ENCODE results near the gene SEPTIN6.
A peak's percentile ranks its signal among the peaks of the same experiment; 100 is the strongest.

SEPTIN6 gene

DNA sequence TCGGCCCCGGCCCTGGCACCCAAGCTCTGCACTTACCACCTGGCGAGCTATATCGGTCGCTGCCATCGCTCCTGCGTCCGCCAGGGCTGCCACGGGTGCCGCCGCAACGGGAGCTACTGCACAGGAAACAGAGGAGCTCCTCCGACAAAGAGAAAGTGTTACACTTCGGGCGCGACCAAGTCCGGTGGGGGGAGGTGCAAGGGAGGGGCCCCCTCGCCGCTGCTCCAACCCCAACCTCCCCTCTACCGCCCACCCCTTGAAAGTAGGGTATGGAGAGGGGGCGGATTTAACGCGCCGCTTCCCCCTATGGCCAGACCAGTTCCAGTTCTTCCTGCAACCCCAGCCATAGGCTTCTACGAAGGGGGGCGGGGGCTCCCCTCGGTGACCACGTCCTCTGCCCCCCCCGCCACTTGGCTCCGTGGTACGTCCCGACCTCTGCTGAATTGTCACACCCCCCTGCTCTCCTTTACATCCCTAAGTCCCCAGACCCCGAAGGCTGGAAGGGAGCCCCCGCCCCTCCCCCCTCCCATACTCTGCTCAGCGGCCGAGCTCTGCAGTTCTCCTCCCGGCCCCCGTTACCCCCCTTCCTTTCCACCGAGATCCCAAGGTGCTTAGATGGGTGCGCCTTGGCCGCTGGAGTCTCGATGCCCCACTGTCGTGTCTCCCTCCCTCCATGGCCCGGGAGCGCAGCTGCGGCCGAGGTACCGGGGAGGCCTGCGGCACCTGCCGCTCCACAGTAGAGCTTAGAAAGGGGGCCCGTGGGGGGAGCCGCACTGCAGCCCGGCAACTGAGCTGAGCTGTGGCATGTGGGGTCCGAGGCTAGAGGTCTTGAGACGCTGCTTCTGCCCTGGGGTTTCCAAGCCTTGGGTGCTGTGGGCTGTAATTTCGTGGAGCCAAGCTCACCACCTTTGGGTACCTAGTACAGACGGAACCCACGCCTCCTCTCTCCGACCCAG is at the start of gene SEPTIN6:
TSS of gene SEPTIN6 (minus strand) at position 129 of the 956 bp plus-strand sequence. CDS start at position 66, 63 bp downstream.
- peak; percentile 37 for DNase-seq

DNA sequence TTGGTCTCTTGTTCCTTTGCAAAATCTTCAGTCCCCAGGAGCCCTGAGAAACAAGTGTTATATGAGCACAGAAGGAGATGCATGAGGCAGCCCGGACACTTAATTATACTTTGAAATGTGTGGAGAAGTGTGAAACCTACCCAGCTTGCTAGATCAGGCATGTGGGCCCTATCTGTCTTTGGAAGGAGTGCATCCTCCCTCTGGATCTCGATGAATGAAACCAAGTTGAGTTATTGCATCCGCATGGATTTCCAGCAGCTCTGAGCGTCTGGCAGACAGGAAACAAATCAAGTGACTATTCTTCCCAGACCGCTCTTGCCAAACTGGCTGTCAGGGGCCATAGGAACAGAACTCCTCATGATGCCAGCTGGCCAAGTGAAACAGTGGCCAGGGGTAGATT is 45.8 kb upstream of the SEPTIN6 start:
- no peak for DNase-seq

DNA sequence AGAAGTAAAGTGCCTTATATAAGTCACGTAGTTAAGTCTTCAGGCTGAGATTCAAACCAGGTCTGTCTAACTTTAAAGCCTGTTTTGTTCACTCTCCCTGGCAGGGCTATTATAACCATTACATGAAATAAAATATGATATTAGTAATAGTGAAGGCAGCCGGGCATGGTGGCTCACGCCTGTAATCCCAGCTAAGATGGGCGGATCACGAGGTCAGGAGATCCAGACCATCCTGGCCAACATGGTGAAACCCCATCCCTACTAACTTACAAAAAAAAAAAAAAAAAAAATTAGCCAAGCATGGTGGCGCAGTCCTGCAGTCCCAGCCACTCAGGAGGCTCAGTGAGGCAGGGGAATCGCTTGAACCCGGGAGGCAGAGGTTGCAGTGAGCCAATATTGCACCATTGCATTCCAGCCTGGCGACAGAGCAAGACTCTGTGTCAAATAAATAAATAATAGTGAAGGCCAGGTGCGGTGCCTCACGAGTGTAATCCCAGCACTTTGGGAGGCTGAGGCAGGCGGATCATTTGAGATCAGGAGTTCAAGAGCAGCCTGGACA is 43.3 kb upstream of the SEPTIN6 start:
- DNase-seq: no peak

DNA sequence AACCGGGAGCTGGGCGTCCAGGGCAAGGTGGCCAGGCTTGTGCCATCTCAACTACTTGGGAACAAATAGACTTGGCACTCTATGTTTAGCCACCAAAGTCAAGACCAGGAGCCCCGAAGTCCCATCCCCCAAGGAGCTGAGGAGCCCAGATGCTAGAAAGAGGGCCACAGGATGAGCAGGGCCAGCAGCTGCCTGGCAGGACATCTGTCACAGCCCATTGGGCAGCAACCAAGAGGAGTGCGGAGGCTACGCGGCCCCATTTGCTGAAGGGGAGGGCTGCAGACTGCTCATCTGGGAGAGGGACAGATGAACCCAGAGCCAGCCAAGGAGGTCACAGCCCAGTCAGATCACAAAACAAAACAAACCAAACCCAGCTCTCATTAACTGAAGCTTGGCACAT is 42.5 kb upstream of the SEPTIN6 start:
- no peak for DNase-seq

DNA sequence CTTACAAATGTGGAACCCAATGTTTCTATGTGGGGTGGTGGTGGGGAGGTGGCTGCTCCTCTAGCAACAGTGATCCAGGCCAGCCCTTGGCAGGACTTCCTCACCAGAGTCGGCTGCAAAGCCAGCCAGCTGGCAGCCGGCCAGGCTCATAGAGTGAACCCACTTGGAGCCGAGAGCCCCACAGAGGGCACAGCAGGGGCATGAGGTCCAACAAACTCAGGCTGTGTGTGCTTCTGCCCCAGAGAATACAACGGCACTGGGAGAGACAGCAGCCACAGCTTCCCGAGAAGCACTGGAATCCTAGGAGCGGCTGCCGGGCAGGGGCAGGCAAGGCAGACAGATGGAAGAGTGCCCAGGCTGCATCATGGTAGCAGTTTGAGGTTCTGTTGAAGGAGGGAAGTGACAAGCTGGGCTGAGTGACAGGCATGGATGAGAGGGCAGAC is 42.0 kb upstream of the SEPTIN6 start:
- peak; percentile 86 for DNase-seq

DNA sequence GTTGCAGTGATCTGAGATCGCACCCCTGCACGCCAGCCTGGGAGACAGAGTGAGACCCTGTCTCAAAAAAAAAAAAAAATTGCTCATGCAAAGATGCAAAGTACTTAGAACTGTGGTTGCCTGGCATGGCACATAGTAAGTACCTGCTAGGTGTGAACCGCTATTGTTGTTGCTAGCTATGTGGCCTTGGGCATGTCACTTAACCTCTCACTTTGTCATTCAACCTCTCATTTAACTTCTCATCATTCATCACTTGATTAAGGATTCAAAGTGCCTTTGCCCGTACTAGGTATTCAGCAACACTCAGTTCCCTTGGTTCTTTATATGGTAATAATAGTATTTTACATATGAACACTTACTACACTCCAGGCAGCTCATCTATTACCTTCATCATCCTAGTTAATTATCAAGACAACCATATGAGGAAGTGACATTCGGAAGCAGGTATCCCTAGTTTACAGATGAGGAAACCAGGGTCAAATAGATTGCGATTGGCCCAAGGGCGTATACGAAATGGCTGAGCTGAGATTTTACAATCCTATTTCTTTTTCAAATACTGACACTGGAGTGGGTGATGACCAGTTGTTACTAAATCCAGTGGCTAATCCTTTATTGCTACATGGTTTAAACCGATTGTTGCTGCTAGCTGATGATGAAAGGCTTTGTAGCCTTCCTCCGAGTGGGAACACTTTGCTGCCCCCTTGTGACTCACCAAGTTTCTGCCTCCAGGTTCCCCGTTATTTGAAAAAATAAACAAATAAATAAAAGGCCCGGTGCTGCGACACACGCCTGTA is 36.6 kb upstream of the SEPTIN6 start:
- DNase-seq: peak; percentile 26

DNA sequence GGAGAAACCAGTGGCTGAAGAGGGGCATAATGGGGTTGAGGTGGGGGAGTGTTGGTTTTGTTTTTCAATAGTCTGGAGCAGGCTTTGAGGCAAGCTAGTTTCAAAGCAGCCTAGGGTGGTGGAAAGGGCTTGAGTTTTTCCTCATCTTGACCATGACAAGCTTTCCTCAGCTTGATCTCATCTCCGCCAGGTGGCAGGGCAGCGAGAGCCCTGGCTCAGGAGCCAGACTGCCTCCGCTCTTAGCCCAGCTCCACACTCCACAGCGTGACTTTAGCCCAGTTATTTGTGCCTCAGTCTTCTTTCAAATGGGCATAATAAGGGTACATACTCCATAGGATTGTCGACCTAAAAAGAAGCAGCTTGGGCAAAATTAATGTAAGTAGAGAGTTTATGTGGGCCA is 35.5 kb upstream of the SEPTIN6 start:
- DNase-seq: no peak

DNA sequence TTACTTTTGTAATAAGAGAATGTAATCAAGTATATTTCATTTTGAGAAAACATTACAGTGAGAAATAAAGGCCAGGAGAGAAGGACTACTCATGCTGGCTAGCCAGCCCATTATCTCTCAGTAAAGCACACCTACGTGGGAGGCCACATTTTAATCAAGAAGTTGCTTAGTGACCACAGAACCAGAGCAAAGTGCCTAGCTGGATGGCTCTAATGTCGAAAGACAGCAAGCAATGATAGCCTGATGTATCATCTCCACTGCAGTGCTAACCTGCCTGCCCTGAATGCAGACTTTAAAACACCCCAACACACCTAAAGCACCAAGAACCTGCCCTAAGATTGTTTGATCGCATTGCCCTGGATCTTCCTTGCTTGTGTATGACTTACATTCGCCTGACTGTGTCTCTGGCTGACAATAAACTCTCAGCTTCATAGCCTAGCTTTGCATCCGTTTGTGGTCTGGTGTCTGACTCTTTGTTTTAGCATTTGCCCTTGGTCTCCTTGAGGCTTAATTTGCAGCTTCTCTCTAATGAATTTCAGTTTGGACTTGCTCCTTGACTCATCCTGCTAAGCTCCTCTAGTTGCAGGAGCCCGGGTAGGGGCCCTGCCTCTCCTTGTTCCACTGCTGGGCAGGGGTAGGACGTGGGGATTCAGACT is 34.1 kb upstream of the SEPTIN6 start:
- no peak for DNase-seq

DNA sequence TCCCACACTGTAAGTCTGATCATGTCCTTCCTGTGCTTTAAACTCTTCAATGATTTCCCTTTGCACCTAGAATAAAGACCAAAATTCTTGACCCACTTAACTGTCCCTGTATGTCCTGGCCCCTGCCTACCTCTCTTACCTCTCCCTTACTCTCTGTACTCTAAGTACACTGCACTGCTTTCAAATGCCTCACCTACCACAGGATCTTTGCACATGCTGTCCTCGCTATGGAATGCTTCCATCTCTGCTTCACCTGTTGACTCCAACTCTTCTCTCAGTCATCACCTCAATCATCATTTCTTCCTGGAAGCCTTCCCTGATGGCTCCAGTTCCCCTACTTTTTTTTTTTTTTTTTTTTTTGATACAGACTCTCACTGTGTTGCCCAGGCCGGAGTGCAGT is 29.0 kb upstream of the SEPTIN6 start:
- DNase-seq: no peak

DNA sequence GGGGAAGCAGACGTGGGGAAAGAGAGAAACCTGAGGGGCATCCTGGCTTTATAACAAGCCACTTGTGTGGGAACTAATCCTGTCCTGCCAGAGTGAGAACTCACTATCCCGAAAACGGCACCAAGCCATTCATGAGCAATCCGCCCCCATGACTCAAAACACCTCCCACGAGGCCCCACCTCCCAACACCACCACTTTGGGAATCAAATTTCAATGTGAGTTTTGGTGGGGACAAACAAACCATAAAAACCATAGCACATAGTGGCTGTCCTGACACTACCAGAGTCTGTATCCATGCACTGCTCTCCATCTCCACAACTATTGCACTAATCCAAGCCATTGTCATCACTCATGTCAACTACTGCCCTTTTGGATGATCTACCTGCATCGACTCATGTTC is 28.5 kb upstream of the SEPTIN6 start:
- no peak for DNase-seq

DNA sequence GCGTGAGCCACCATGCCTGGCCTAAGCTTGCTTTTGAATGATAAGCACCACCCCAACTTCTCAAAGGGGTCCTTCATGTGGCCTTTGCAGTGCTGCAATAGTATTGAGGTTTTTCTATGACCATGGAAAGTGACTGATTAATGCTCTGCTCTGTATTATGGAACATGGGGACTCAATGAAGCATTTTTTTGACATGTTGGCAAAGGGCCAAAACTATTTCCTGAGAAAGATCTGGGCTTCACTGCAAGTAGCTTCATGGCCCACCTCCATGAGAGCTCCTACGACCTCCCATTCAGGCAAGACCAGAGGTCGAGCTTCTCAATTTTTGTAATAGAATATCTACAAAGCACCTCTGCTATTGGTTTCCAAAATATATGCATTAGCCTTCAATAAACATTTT is 16.7 kb upstream of the SEPTIN6 start:
- no peak for DNase-seq

DNA sequence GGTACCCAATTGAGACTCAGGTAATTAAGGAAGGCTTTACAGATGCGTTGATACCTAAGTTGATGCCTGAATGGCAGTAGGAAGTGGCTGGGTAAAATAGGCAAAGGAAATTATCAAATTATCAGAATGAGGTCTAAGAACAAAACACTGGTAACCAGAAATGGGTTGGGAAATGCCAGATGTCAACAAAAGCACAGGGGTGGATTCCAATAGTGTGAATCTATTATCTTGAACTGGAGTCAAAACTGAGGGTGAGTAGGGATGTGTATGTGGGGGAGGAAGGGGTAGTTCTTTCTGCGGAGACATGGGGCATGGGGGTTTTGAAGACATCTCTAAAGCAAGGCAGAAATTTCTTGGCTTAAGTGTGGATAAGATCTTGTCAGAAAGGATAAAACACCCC is 16.0 kb upstream of the SEPTIN6 start:
- DNase-seq: no peak

DNA sequence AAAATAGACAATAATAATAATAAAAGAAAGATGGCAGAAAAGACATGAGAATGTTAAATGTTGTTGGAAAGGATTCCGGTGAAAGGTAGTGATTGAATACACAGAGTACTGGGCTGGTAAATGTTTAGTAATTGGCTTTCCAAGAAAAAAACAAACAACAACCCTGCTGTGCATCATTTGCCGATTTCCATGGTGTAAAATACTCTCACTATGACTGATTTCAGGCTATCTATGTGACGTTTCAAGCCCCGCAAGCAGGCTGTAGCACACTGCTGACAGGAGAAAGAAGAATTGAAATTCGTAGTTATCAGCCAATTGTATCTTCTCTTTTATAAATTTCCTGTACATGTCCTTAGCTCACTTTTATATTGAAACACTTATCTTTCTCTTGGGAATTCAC is 13.6 kb upstream of the SEPTIN6 start:
- DNase-seq: no peak

DNA sequence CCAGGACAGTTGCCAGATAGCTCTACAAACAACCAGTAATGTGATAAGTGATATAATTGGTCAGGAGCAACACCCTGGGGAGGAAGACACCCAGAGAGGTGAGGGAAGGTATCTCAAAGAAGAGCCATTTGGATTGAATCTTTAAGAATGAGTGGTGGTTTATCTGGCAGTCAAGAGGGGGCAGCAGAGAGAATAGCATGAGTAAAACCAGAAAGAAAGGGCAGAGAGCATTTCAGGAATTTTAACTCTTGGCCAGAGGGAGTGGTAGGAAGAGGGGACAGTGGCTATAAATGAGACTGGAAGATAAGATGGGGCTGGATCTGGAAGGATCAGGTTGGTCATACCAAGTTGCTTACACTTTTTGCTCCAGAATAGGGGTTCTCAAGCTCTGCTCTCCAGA is 5.9 kb upstream of the SEPTIN6 start:
- DNase-seq: peak; percentile 2

DNA sequence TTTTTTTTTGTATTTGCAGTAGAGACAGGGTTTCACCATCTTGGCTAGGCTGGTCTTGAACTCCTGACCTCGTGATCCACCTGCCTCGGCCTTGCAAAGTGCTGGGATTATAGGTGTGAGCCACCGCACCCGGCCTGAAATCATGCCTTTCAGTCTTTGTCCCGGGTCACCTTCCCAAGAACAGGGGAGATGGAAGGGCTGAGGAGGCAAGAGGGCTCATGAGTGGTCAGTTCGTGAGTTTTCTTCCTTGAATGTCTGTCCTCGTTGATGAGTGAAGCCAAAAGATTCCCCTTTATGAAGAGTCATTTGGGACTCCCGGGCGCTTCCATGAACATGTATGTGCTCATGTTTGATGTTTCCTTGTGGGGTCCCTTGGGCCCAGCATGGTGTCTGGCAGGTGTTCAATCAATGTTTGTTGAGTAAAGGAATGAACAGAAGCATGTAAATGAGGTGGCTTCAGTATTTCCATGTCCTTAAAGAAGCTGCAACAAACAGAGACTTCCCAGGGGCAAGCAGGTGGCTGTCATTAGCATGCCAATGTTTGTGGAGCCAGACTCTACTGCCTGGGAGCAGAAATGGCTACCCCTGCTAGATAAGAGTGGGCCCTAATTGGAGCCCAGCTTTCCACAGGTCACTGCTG is 3.4 kb upstream of the SEPTIN6 start:
- no peak for DNase-seq

DNA sequence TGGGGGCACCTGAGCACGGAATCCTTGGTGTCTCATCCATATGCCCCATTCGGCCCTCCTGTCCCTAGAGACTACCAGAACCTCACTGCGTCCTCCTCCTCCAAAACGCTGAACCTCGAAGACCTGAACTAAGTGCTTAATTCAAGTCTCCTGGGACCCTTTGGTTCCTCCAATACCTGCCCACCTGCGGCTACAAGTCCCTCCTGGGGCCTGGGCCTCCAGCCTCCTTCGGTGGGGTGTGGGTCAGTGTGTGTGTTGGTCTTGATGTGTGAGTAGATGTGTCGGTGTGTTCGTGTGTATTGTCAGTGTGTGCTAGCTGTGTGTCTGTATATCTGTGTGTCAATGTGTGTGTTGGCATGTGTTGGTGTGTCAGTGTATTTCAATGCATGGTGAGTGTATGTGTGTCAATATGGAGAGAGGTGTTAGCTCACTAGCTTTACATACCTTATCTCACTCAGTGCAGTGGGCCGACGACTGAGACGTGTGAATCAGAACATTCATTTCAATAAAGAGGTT is 2.6 kb upstream of the SEPTIN6 start:
- DNase-seq: no peak

DNA sequence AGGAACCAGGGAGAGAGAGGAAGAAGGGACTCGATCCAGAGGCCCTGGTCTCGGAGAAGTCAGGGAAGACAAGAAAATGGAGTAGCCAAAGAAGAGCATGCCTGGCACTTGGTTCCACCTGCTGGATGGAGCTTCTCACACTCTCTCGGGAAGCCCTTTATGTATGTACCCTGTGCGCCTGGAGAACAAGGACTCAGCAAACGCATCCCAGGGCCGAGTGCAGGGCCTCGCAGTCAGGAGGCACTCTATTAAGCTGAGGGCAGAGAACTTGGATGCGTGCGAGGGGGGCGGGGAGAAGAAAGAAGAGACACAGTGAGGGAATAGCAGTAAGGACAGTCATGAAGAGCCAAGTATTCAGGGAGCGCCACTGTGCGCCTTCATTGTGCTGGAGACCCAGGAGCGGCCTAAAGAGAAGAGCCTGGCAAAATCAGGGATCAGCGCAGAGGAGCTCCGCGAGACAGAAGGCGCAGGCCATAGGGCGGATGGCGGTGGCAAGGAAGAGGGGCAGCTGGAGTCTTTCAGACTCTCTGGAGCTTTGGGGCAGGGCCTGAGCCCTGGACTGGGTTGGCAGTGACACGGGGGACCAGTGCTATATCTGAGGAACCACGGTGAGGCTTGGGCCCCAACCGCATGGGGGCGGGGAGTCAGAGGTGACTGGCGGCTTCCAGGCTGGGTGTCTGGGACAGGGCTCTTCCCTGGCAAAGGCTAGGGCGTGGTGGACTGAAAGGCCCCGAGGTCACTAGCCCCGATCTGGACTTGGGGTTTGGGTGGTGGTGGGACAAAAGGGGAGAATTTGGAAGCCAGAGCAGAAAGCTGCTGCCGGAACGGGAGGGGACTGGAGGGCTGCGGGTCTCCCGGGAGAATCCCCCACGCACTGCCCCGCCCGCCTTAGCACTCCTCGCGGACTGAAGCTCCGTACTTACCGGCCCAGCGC is 1.9 kb upstream of the SEPTIN6 start:
- no peak for DNase-seq

DNA sequence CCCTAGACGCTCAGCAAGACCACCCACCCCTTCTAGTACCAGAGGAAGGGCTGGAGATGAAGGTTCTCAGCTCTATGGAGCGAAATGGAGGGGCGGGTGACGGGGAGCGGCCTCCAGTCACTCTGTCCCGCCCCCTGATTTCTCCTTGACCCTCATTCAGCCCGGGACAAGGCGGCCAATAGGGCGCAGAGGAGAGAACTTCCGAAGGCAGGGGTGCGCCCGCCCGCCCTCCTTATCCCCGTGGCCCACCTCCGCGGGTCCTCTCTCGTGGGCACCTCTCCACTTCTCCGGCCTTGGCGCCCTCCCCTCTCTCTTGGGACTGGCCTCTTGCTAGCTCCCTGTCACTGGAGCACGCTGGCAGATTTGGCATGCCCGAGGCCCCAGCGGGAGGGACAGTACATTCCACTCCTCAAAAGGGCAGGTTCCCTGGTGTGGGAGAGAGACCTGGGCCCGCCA is 1.1 kb upstream of the SEPTIN6 start:
- no peak for DNase-seq

DNA sequence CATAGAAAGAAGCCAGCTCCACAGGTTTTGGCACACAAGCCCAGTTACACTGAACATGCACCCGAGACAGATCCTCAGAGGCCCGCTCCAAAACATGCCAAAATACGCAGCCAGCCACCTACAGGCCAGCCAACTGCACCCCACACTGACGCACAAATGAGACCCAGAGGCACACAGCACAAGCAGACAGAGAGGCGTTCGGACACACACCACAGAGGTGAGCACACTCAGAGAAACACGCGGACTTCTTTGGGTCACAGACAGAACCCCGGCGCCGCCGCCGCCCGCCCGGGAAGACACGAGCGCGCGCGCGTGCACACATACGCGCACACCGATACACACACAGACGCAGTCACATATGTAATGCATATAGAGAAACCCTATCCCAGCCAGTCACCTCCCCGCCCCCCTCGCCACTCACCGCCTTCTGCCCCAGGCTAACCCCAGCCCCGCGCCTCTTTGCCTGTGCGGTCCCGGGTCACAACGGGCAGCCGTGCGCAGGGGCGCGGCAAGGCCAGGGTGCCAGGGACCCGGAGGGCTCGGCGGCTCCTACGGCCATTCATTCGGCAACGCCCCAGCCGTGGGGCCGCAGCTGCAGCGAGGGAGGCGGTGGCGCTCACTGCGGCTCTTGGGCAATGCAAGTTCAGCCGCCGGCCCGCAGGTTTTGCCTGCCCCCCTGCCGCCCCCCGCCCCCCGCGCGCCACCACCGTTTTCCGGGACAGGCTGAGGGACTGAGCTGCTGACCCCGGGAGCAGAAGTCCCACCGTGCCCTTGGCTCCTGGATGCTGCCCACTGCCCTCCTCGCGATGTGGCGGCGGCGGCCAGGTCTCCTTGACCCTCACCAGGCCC is 553 bp downstream of the SEPTIN6 start:
- DNase-seq: no peak
